Body of pancreas (tissue), 4 donors: ENCODE results near the gene NCAM2.

ENCODE experiments used
- CTCF ChIP-seq, 7 experiments: fragments of 450-650 bp in 4 of 7; fragments of 200-600 bp in 3 of 7; sonication (generic) in 3 of 7; IDR thresholded peaks; one replicate each; pipeline ENCODE4 v1.5.1; 2016 to 2019; ENCODE audit warnings: antibody characterized with exemption in 7 of 7
- POLR2A ChIP-seq, 3 donors: fragments of 450-650 bp; IDR thresholded peaks; one replicate each; pipeline ENCODE4 v1.6.1; 2016; ENCODE audit warnings: antibody characterized with exemption in 3 of 3, mild to moderate bottlenecking in 2 of 3

- TF ChIP-seq CTCF (IDR thresholded peaks at IDR 0.05), result no peak
- no peak for TF ChIP-seq POLR2A (IDR thresholded peaks at IDR 0.05)
Measured at GRCh38 chr21:21200103-21200938, 202.1 kb downstream of the NCAM2 start.
